KBM-7 (cell line): ENCODE data around the gene KCNA2.

ENCODE experiments used
- DNase-seq: peaks from one replicate; pipeline ENCODE4 v3.0.0-alpha.2; 2015
- in situ Hi-C: fragments of 300-500 bp; cut with MboI; formaldehyde crosslinking; loops from 2 replicates; pipeline ENCODE4 v1.14.3; 2020; ENCODE audit warnings: low sequenced_read_pairs, low pct_unique_long_range_greater_than_20kb, mixed read lengths

Gene KCNA2

DNA sequence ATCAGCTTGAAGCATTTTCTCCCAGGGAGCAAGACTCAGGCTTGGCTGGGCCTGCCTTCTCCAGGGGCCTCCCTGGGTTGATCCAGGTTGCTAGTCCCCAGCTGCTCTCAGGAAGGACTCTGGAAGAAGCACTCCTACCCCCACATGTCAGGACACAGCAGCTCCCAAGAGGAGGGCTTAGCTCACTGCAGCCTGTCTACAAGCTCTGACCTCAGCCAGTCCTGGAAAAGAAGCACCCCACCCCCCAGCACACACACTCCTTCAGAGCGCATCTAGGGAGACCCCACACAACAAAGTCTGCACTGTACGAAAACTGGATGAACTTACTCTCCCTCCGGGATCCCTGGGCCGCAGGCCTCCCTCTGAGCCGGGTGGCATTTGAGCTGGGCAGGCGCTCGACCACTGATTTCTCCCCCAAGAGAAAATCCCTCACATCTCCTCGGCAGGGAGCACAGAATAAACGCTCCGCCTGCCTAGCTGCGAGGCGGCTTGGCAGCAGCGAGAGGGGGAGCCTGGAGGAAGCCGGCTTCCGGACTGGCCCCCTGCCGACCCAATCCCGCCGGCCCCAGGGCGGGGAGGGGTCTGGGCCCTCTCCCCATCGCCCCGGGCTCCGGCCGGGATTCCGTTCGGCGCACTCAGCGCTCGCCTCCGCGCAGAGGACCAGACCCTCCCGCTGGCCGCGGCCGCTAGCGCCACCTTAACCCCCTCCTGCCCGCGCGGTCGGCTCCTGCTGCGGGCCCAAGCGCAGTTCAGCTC lies at the start of gene KCNA2:
KCNA2 (minus strand) TSS at position 458 of the 756 bp plus-strand sequence. CDS start 1,576 bp downstream, outside the sequence.
- in situ Hi-C loops, result no loop called here
- peak; percentile 11 for DNase-seq

GRCh38 chr1:110650609-110651008 lies 44.5 kb upstream of the KCNA2 start:
- no peak for DNase-seq
- in situ Hi-C loops, result no loop called here

DNA sequence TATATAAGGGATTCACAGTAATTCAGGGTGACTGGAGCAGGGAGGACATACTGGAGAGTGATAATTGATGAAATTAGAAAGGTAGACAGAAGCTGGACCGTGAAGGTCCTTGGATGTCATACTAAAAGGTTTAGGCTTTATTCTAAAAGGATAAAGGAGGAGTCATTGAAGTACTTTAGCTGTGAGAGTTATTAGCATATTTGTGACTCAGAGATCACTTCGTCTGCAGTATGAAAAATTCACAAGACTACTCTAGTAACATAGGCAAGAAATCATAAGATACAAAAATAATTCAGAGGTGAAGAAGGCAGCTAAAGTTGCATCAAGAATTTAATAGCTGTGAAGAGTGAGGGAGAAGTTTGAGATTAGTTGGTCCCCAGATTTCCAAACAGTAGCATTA lies 42.3 kb upstream of the KCNA2 start:
- in situ Hi-C loops, result no loop called here
- no peak for DNase-seq

DNA sequence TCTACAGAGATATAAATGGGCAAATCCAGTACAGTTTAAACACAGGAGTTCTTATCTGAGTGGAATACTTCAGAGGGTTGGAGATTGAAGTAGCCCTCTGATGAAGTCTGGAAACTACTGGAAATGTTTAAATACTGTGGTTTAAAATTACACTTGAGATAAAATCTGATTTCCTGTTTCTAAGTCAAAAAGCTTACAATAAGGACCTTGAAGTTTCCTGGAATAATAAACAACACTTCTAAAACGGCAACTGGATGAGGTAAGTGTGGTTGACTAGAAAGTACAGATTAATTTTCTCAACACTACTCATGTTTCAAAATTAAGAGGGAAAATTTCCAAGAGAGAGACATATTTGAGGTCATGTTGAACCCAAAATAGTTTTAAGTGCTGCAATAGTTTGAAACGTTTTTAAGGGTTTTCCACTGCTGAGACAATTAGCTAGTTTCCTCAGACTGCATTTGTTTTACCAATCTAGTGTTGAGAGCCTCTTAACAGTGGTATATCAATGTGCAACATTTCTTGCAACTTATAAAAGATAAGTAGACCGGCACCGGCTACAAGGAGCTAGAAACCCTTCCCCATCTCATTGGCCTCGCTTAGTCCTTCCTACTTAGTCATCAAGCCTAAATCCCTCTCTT lies 41.2 kb upstream of the KCNA2 start:
- DNase-seq, result peak; percentile 30
- in situ Hi-C loops, result no loop called here

DNA sequence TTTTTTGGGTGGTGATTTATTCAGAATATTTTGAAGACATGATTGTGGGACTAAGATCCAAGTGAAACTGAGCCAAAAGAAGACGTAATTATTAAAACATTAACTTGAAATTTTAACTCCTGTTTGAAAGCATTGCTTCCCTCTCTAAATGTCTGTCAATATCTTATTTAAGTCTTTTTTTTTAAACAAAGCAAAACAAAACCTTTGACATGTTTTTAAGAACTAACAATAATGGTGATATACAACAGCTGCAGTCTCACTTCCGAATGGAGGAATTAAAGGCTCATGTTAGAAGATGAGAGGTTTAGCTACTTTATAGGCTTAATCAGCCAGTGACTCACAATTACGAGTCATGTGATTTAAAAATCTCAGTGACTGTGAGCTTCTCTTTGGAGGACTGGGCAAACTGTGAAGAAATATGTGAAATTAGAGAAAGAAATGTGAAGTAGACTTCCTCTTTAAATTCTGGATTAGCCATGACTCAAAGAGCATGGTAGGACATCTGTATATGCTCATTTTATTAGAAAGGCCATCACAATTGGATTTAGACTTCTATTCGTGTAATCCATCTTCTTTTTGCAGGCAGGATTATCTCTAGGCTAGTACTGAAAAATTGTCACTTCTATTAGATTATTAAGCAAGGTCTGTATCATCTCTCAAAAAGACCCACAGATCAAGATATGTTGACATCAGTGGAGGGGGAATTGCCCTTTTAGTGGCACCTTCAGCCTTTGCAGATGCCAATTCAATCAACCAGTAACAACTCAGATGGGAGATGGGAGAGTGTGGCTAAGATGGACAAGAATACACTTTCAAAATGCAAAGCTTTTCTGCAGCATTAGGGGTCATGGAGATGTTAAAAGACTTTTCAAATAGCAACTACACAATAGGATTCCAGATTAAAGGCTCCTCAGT lies 39.9 kb upstream of the KCNA2 start:
- DNase-seq, result no peak
- in situ Hi-C loops, result no loop called here

GRCh38 chr1:110645211-110645610 lies 39.1 kb upstream of the KCNA2 start:
- no peak for DNase-seq
- in situ Hi-C loops, result no loop called here

DNA sequence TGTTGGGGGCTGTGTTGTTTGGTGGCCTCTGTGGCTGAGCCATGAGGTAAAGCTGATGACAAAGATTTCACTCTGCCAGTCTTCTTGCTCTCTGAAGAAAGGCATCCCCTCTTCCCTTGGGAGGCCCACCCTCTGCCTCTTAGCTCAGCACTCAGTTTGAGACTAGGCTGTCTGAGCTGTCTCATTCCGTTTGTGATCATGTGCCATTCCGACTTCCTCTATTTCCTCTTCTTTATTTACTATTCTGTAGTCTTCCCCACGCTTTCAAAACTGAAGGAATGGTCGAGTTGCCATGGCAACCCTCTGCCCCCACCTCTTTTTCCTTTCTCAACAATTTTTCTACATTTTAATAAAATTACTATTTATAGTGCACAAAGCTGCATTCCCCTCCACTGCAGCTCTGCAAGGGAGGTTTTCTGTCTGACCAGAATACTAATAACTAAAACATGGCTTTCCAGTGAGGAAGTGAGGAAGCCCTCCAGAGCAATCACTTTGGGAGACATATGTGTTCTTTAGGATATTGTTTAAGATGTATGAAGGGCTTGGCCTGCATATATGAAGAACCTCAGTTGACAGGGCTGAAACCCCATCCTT lies 37.8 kb upstream of the KCNA2 start:
- in situ Hi-C loops, result no loop called here
- peak; percentile 37 for DNase-seq

DNA sequence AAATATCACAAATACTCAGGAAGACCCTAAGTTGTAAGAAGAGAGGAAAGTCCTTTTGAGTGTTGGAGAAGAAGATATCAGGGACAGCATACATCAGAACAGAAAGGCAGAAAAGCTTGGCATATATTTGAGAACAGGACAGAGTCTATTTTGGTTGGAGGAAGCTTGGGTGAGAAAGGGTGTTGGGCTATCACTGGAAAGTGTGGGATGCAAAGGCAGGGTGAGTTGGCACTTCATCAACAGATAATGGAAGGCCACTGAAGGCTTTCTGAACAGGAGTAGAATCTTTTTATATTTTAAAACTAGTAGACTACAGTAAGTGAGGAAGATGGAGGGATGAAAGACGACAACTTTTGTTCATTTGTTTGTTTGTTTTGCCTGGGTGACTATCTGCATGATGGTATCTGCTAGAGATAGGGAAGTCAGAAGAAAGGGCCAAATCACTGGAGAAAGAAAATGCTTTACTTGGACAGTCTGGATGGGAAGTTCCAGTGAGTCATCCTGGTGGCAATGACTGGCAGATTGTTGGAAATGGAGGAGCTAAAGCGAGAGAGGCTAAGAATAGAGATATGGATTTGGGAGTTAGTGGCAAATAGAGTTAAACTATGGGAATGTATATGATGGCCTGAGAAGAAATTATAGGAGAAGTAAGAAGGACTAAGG lies 33.7 kb upstream of the KCNA2 start:
- in situ Hi-C loops, result no loop called here
- no peak for DNase-seq

- in situ Hi-C loops, result no loop called here
These were observed 32.4 kb upstream of the KCNA2 start for GRCh38 chr1:110638556-110638955.

DNA sequence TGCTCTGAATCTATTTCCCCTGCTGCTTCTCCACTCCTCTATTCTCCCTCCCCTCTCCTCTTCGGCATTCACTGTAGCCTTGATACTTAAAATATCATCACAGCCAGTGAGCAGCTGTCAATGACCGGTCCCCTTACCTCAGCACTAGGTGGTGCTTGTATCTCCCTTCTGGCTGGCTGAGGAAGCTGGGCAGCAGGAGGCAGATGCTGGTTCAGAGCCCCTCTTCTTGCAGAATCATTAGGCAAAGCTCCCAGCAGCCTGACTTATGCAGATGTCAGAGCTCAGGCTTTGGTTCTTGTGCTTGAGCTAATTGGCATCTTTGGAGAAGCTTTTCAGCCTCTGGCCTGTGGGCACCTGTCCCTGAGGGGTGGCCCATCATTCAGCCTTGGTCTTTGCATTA lies 31.9 kb upstream of the KCNA2 start:
- in situ Hi-C loops, result no loop called here
- DNase-seq, result no peak

More at GRCh38 chr1:110638556-110638955, 32.4 kb upstream of the KCNA2 start:
- no peak for DNase-seq

DNA sequence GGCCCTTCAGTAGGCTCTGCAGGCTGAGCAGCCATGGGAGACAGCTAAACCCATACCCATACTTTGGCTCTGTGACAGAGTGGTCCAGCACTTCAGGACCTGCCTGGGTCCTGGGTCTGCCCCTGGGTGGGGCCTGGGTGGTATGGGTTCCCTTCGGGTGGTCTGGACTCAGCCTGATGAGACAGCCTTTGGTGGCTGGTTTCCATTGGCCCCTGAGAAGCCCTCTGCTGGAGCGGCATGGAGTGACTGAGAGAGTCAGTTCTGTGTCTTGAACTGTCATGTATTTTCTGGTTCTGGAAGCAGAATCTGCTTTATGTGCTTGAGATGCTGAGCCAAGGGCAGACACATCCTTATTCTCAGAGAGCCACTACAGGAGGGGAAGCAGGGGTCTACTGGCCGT lies 31.3 kb upstream of the KCNA2 start:
- no peak for DNase-seq
- in situ Hi-C loops, result no loop called here

DNA sequence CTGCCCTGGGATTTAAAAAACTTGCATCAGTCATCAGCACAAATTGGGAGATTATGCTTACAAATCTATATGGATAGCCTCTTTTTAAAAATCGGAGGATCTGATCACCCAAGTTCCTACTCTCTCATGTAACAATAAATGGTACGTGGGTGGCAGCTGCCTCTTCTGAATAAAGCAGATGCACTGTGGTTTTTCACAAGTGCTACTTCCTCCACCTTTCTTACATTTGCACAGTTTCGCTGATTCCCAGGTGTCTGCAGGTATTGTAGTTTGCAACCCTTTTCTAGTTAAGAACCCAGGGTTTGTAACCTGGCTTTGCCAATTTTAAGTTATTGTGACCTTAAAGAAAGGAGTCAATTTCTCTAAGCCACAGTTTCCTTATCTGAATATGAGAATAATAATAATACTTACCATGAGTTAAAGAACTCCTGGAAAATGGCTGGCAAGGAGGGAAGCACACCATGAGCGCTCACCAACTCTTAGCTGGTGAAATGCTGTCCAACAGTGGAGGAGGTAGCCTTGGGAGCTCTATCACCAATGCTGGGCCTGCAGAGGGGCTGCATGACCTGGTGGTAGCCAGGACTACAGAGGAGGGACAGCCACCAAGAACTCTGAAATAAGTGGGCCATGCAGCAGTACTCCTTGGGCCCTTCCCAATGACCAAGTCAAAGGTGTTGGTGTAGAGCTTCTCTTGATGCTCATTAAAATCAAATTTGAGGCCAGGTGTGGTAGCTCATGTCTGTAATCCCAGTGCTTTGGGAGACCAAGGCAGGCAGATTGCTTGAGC lies 30.2 kb upstream of the KCNA2 start:
- in situ Hi-C loops, result no loop called here
- DNase-seq, result no peak

GRCh38 chr1:110635434-110635833 lies 29.3 kb upstream of the KCNA2 start:
- in situ Hi-C loops, result no loop called here
- DNase-seq, result no peak

GRCh38 chr1:110634455-110635311 lies 28.5 kb upstream of the KCNA2 start:
- in situ Hi-C loops, result no loop called here
- DNase-seq, result no peak

- in situ Hi-C loops, result no loop called here
These were observed 27.9 kb upstream of the KCNA2 start for GRCh38 chr1:110634086-110634454.

GRCh38 chr1:110633646-110634030 lies 27.5 kb upstream of the KCNA2 start:
- no peak for DNase-seq
- in situ Hi-C loops, result no loop called here

More at GRCh38 chr1:110634086-110634454, 27.9 kb upstream of the KCNA2 start:
- no peak for DNase-seq

GRCh38 chr1:110631836-110632620 lies 25.9 kb upstream of the KCNA2 start:
- in situ Hi-C loops, result no loop called here
- no peak for DNase-seq
